Dedifferentiated amniotic fluid mesenchymal stem cell (primary cell): ENCODE results near the gene RGS10.

Source experiments
- DNase-seq: peaks from one replicate; pipeline ENCODE4 v3.0.0-alpha.2; 2016; ENCODE audit errors: extremely low spot score

The RGS10 gene

GRCh38 chr10:119518176-119518575, 24.3 kb downstream of the RGS10 start:
- no peak for DNase-seq

- DNase-seq = no peak
These were observed 25.0 kb downstream of the RGS10 start for GRCh38 chr10:119517235-119518141.

GRCh38 chr10:119516381-119517234, 25.9 kb downstream of the RGS10 start:
- no peak for DNase-seq

- DNase-seq = no peak
These were observed 26.9 kb downstream of the RGS10 start for GRCh38 chr10:119515511-119516045.

- DNase-seq = no peak
These were observed 27.7 kb downstream of the RGS10 start for GRCh38 chr10:119514819-119515218.

- no peak for DNase-seq
These were observed 30.5 kb downstream of the RGS10 start for GRCh38 chr10:119511828-119512515.

GRCh38 chr10:119509909-119510451, 32.5 kb downstream of the RGS10 start:
- no peak for DNase-seq

GRCh38 chr10:119507115-119507514, 35.4 kb downstream of the RGS10 start:
- no peak for DNase-seq

GRCh38 chr10:119505588-119506315, 36.8 kb downstream of the RGS10 start:
- DNase-seq = no peak

- DNase-seq = no peak
These were observed 37.4 kb downstream of the RGS10 start for GRCh38 chr10:119505131-119505551.

GRCh38 chr10:119504651-119505050, 37.9 kb downstream of the RGS10 start:
- no peak for DNase-seq

GRCh38 chr10:119503821-119504220, 38.7 kb downstream of the RGS10 start:
- no peak for DNase-seq

GRCh38 chr10:119502618-119503155, 39.8 kb downstream of the RGS10 start:
- DNase-seq = no peak

- no peak for DNase-seq
These were observed 40.3 kb downstream of the RGS10 start for GRCh38 chr10:119502209-119502608.

GRCh38 chr10:119501690-119502089, 40.8 kb downstream of the RGS10 start:
- no peak for DNase-seq

GRCh38 chr10:119500821-119501220, 41.7 kb downstream of the RGS10 start:
- no peak for DNase-seq

GRCh38 chr10:119500123-119500795, 42.3 kb downstream of the RGS10 start:
- no peak for DNase-seq

GRCh38 chr10:119499677-119500002, 42.9 kb downstream of the RGS10 start:
- DNase-seq = no peak

- no peak for DNase-seq
These were observed 43.4 kb downstream of the RGS10 start for GRCh38 chr10:119498889-119499676.
